ELF-1 (cell line): ENCODE results near the gene TNFRSF8.

Experiments used
- DNase-seq: peaks from one replicate; pipeline ENCODE4 v3.0.0-alpha.2; 2016; ENCODE audit warnings: low read depth, low spot score

The TNFRSF8 gene

GRCh38 chr1:12172042-12172851 is 109.1 kb downstream of the TNFRSF8 start:
- no peak for DNase-seq

DNA sequence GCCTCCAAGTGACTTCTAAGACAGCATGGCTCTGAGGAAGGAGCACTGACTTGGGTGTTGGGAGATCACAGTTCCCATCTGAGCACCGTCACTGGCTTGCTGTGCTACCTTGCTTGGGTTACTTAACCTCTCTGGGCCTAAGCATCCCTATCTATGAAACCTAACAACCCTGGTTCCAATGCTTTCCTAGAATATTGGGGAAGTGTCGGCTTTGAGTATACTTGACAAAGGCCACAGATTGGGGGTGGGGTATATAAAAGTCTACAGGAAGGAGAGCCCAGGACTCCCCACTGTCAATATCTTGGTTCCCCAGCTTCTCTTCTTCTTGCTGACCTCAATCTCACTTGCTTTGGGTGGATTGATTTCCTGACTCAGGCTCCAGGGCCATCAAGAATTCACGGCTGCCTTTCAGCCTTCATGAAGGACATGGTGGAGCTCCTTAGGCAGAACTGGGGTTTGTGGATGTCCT is 110.0 kb downstream of the TNFRSF8 start:
- DNase-seq, result no peak

GRCh38 chr1:12173631-12174121 is 110.6 kb downstream of the TNFRSF8 start:
- no peak for DNase-seq

DNA sequence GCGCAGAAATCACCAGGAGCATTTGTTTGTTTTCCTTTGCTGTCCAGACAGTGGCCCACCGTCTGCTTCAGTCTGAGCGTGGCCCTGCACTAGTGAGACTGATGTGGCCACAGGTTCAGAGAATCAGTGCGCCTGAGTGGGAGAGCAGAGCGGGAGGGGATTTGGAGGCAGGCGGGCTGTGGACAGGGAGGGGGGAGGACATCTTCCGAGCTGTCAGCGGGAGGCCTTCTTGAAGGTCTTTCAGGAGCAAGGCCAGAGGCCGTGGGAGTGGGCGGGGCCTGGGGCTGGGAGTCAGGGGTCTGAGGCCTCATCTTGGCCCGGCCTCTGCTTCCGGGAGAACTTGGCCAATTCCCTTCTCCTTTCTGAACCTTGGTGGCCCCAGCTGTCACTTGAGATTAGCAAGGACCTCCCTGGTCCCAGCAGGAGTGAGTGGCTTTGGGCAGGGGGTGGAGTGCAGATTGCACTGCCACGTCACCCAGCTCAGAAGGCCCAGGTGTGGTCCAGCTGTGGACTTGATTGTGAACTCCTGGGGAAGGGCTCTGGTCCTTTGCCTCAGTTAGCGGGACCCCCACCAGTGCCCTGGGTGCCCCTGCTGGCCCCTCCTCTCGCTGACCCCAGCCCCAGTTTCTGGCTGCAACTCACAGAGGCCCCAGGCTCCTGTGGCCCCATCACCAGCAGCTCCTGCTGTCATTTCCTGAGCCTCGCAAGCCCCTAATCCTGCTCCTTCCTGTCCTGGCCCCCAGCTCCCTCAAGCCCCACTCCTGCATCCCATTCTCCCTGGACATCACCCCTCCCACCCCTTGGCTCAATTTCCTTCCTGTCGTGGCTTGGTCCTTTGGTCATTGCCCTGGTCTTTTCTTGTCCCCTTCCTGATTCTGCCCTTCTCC is 112.1 kb downstream of the TNFRSF8 start:
- DNase-seq, result peak; percentile 53

GRCh38 chr1:12176298-12177118 is 113.4 kb downstream of the TNFRSF8 start:
- no peak for DNase-seq

GRCh38 chr1:12177156-12177998 is 114.3 kb downstream of the TNFRSF8 start:
- DNase-seq, result no peak

- no peak for DNase-seq
Observed at GRCh38 chr1:12177999-12178441, 114.9 kb downstream of the TNFRSF8 start.

- no peak for DNase-seq
Observed at GRCh38 chr1:12178511-12178910, 115.4 kb downstream of the TNFRSF8 start.

DNA sequence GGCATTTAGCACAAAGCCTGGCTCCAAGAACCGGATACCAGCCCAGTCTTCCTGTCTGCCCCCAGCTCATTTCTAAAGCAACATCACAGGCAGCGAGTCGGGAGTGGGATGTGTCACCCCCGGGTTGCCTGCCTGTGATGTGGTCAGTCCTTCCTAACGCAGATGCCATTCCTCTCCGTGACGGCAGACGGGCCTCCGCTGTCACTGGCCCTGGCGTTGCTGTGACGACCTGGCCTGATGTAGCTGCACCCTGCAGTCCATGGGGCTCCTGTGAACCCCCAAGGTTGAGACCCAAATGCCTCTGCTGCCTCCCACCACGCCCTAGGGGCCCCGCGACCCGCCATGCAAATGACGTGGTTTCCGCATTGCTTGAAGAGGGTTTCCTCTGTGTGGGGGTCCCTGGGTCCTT is 116.0 kb downstream of the TNFRSF8 start:
- no peak for DNase-seq

GRCh38 chr1:12179676-12180075 is 116.6 kb downstream of the TNFRSF8 start:
- DNase-seq, result no peak

GRCh38 chr1:12180315-12180714 is 117.2 kb downstream of the TNFRSF8 start:
- DNase-seq, result no peak

DNA sequence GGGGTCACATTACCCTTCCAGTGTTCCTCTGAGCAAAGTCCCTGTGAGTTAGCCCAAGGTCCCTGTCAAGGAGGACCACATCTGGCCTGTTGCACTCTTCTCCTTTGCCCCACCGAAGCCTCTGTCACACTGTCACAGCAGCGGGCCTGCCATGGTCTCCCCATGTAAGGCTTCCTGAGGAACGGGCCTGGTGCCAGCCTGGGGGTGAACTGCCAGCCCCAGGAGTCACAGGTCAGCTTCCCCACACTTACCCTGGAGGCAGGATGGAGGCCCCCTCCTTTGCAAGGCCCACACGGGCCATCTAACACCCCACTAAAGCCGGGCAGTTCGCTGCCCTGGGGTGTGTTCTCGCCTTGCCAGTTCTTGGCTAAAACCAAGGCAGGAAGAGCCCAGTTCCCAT is 117.8 kb downstream of the TNFRSF8 start:
- no peak for DNase-seq

GRCh38 chr1:12181568-12181967 is 118.5 kb downstream of the TNFRSF8 start:
- no peak for DNase-seq

GRCh38 chr1:12182410-12182984 is 119.4 kb downstream of the TNFRSF8 start:
- DNase-seq, result no peak

GRCh38 chr1:12183095-12183794 is 120.1 kb downstream of the TNFRSF8 start:
- no peak for DNase-seq

DNA sequence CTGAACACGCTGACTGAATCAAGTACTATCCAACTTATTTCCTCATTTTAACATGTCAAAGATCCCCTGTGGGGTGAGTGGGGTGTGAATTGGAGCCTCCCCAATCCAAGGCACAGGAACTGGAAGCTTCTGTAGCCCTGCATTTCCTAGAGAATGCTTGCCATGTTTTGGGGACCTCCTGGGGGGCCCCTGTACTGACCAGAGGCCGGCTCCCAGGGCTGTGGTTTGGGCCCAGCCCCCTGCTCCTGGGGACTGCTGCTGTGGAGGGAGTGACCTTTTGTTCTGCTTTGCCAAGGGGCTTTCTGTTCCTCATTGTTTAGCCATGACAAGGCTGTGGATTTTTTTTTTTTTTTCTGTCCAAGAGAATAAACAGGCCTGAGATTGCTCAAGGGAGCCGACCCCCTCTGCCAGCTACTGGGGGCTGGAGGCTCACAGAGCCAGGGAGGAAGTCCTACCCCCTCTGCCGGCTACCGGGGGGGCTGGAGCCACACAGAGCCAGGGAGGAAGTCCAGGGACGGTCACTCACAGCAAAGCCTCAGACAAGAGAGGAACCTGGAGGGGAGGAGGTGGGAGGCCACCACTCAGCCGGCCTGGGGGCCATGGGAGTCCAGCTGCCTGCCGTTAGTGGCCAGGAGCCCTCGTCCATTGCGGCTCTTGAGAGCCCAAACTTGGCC is 121.0 kb downstream of the TNFRSF8 start:
- peak; percentile 94 for DNase-seq

- no peak for DNase-seq
Observed at GRCh38 chr1:12185036-12185917, 122.2 kb downstream of the TNFRSF8 start.
